Measurements from ENCODE around the gene ALK.

DNA sequence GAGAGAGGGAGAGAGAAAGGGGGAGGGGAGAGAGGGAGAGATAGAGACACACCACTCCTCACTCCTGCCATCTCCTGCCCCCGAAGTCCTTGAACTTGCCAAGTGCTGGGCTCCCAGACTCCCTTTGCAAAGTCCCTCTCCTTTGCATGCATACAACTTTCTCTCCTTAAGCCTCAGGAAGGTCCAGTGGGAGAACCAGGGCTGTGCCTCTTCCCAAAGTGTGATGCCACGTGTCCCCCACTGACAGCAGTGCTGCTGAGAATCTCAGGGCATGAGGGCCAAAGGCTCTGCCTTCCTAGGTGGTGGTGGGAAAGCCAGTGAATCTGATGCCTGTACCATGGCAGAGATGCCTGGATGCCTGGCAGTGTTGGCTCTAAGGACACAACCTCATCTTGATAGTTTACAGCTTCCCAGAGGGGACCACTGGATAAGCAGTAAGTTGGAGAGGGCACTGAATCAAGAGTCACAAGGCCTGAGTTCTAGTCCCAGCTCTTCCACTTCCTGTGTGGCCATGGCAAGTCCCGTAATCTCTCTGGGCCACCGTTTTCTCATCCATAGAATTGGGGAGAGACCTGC is 702.7 kb downstream of the ALK start:
- no peak for TF ChIP-seq CTCF (IDR thresholded peaks at IDR 0.05)
- TF ChIP-seq POLR2A (IDR thresholded peaks at IDR 0.05), result no peak
